Central memory CD8-positive, alpha-beta T cell (primary cell): ENCODE results near the gene FGF8.

Source experiments
- ATAC-seq: fragments of 150-1000 bp; cut with Tn5 transposase; replicated peaks from 2 replicates; pipeline ENCODE4 v1.10.0; 2022; ENCODE audit warnings: mild to moderate bottlenecking, moderate FRiP score, moderate number of reproducible peaks; ENCODE audit not compliant: poor library complexity, severe bottlenecking; ENCODE audit errors: extremely low read depth
- DNase-seq, 2 donors: peaks; one replicate each; pipeline ENCODE4 v3.0.0; 2021; ENCODE audit warnings: low spot score in 2 of 2
- H3K27ac Mint-ChIP-seq: one replicate; pipeline ENCODE4 v1.8.0; 2022; ENCODE audit warnings: low read depth, mild to moderate bottlenecking, moderate library complexity, mixed read lengths
- H3K27me3 Mint-ChIP-seq: one replicate; pipeline ENCODE4 v1.8.0; 2022; ENCODE audit warnings: mixed read lengths
- H3K36me3 Mint-ChIP-seq: one replicate; pipeline ENCODE4 v1.8.0; 2022; ENCODE audit warnings: mild to moderate bottlenecking, moderate library complexity, mixed read lengths; ENCODE audit not compliant: insufficient read depth
- H3K4me1 Mint-ChIP-seq: one replicate; pipeline ENCODE4 v1.8.0; 2022; ENCODE audit warnings: mixed read lengths
- H3K4me3 Mint-ChIP-seq: one replicate; pipeline ENCODE4 v1.8.0; 2022; ENCODE audit warnings: mild to moderate bottlenecking, moderate library complexity, mixed read lengths
- H3K9me3 Mint-ChIP-seq: one replicate; pipeline ENCODE4 v1.8.0; 2022; ENCODE audit warnings: mixed read lengths

The FGF8 gene

GRCh38 chr10:101759309-101760247, 16.3 kb downstream of the FGF8 start:
- Mint-ChIP-seq H3K27me3 (peaks cover 21% of the 10 kb centered on the region), H3K36me3 (no peaks in the 10 kb centered on the region), H3K27ac (no peak overlapping the region), H3K4me3 (no peak overlapping the region), H3K9me3 (no peaks in the 10 kb centered on the region), H3K4me1 (no peaks in the 10 kb centered on the region)
- DNase-seq: no peak
- no peak for ATAC-seq

DNA sequence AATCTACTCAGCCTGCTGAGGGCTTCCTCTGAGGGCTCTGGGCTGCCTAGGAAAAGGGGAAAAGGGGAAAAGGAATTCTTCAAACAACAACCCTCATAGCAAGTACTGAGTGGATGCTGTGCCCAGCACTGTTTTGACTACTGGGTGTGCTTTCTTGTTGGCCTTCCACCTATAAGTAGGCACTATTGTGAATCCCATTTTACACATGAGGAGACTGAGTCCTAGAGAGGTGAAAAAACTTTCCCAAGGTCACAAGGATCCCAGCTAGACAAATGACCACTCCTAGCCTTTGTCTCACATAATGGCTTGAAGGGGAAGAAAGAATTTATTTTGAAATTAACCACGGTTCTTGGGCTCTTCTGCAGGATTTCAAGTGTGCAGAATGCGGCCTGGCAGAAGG, 17.1 kb downstream of the FGF8 start:
- peaks cover 28% of the 10 kb centered on the region for H3K27me3 Mint-ChIP-seq
- no peak for ATAC-seq
- no peak overlapping the region for H3K27ac Mint-ChIP-seq
- no peak for DNase-seq
- no peaks in the 10 kb centered on the region for H3K36me3 Mint-ChIP-seq
- no peak overlapping the region for H3K4me3 Mint-ChIP-seq
- H3K9me3 Mint-ChIP-seq: no peaks in the 10 kb centered on the region
- no peaks in the 10 kb centered on the region for H3K4me1 Mint-ChIP-seq

DNA sequence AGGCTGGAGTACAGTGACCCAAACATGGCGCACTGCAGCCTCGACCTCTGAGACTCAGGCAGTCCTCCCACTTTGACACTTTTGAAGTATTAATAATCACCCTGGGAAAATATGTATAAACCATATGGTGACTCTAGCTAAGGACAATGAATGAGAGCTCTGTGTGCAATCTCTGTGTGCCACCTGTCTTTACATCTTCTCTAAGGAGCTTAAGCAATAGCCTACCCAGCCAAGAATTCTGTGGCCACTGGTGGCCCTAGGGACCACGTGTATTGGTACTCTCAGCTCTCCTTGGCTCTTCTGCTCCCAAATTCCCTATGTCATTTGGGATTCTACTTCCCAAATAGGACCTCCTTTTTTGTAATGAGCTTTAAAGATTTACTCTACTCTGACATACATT, 23.7 kb downstream of the FGF8 start:
- H3K36me3 Mint-ChIP-seq: peaks cover 1% of the 10 kb centered on the region

DNA sequence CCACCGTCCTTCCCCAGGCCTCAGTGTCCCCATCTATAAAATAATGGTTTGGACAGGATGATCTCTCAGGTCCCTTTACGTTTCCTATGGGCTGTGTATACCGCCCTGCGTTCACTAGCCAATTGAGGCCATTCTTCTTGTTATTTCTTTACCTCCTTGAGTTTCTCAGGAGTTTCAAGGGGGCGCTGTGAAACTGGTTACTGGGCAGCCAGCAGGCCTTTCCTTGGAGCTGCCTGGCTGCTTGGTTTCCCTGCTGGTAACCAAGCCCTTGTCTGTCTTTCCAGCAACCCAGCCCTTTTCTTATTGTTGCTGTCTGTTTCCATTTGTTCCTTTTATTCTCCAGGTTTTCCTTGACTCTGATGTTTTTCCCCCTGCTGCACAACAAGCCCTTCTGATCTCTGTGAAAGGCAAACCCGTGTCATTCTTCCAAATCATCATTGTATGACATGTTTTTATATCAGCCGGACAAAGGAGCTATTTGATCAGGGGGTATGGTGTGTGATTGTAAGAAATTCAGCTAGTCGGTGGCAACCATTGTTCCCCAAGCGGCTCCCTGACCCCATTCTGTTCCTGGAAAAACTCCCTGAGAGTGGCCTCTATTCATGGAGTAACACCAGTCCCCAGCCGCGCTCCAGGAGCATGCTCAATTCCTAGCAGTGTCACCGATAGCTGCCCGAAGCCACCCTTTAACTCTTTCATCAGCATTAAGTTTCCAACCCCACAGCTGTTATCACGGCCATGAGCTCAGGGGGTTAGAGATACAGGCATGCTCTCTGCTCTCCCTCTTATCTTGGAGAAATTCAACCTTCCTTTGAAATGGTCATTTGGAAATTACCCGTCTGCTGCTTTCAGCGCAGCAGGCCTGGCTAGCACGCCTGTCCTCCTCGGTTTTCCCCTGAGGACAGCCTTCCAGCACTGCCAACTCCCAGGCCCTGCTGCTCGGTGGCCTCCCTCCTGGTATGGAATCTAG, 26.6 kb downstream of the FGF8 start:
- Mint-ChIP-seq H3K9me3 (no peaks in the 10 kb centered on the region), H3K27me3 (peaks cover 35% of the 10 kb centered on the region), H3K27ac (no peak overlapping the region), H3K4me1 (no peaks in the 10 kb centered on the region), H3K36me3 (peaks cover 1% of the 10 kb centered on the region), H3K4me3 (no peak overlapping the region)
- no peak for ATAC-seq
- no peak for DNase-seq

More for the DNA sequence above, 23.7 kb downstream of the FGF8 start:
- H3K27me3 Mint-ChIP-seq: peaks cover 36% of the 10 kb centered on the region
- no peak overlapping the region for H3K27ac Mint-ChIP-seq
- no peak for DNase-seq
- H3K9me3 Mint-ChIP-seq: no peaks in the 10 kb centered on the region
- H3K4me3 Mint-ChIP-seq: no peak overlapping the region
- ATAC-seq: no peak
- H3K4me1 Mint-ChIP-seq: no peaks in the 10 kb centered on the region

GRCh38 chr10:101748496-101748895, 27.4 kb downstream of the FGF8 start:
- Mint-ChIP-seq H3K9me3 (no peaks in the 10 kb centered on the region), H3K4me1 (no peaks in the 10 kb centered on the region), H3K27ac (no peak overlapping the region), H3K4me3 (no peak overlapping the region), H3K27me3 (peaks cover 26% of the 10 kb centered on the region), H3K36me3 (peaks cover 1% of the 10 kb centered on the region)
- no peak for DNase-seq
- ATAC-seq: no peak

DNA sequence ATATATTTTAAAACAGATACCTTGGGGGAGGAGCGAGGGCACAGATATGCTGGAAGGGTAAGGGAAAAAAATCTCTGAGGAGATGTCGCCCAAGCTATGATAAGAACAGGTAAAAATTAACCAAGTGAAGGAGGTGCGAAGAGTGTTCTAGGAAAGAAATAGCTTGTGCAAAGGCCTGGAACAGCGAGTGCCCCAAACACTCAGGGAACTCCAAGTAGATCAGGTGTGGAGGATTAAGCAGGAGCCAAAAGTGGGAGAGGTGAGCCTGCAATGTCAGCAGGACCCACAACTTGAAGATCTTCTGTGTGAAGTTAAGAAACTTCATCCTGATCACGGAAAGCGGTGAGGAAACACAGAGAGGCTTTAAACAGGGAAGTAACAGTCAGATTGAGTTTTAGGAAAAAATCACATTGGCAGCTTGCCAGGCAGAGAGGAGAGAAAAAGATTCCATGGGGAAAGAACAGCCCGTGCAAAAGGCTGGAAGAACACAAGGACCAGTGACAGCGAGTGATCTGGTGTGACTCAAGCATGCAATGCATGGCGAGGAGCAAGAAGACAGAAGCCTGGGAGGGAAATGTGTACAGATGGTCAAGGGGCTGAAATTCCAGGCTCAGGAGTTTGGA, 30.7 kb downstream of the FGF8 start:
- Mint-ChIP-seq H3K27ac (no peak overlapping the region), H3K4me3 (no peak overlapping the region), H3K9me3 (no peaks in the 10 kb centered on the region), H3K27me3 (peaks cover 27% of the 10 kb centered on the region), H3K4me1 (no peaks in the 10 kb centered on the region), H3K36me3 (no peaks in the 10 kb centered on the region)
- ATAC-seq (no peak), DNase-seq (no peak)

DNA sequence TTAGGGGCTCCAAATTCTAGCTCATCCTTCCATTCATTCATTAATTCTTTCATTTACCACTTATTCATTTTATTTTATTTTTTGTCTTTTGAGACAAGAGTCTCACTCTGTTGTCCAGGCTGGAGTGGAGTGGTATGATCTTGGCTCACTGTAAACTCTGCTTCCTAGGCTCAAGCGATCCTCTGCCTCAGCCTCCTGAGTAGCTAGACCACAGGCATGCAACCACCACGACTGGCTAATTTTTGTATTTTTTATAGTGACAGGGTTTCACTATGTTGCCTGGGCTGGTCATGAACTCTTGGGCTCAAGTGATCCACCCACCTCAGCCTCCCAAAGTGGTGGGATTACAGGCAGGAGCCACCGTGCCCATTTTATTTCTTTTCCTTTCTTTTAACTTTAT, 31.6 kb downstream of the FGF8 start:
- Mint-ChIP-seq H3K4me3 (no peak overlapping the region), H3K4me1 (no peaks in the 10 kb centered on the region), H3K36me3 (no peaks in the 10 kb centered on the region), H3K9me3 (no peaks in the 10 kb centered on the region), H3K27me3 (peaks cover 36% of the 10 kb centered on the region), H3K27ac (no peak overlapping the region)
- DNase-seq (no peak), ATAC-seq (no peak)

- Mint-ChIP-seq H3K27ac (no peak overlapping the region), H3K27me3 (peaks cover 38% of the 10 kb centered on the region), H3K4me1 (no peaks in the 10 kb centered on the region), H3K9me3 (no peaks in the 10 kb centered on the region), H3K4me3 (no peak overlapping the region), H3K36me3 (no peaks in the 10 kb centered on the region)
- ATAC-seq: no peak
- no peak for DNase-seq
These were observed 34.0 kb downstream of the FGF8 start for GRCh38 chr10:101741938-101742337.

DNA sequence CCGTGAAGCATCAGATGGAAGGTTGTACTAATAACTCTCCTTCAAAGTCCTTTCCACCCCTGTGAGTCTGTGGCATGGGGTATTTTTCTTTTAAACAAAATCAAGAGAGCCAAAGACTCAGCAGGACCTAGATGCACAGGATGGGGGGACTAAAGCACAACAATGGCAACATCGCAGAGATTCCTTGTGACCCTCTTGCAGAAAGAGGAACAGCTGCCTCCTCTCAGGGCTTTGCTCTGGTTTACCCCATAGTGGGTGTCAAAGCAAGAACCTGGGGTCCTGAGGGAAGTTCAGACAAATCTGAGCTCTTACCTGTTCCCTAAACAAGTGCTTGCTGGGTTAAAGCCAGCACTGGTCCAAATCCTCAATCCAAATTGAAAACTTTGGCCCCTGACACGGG, 39.2 kb downstream of the FGF8 start:
- no peaks in the 10 kb centered on the region for H3K9me3 Mint-ChIP-seq
- no peak overlapping the region for H3K4me3 Mint-ChIP-seq
- no peaks in the 10 kb centered on the region for H3K36me3 Mint-ChIP-seq
- ATAC-seq: no peak
- no peaks in the 10 kb centered on the region for H3K4me1 Mint-ChIP-seq
- DNase-seq: no peak
- H3K27me3 Mint-ChIP-seq: peaks cover 54% of the 10 kb centered on the region
- H3K27ac Mint-ChIP-seq: no peak overlapping the region

- Mint-ChIP-seq H3K36me3 (no peaks in the 10 kb centered on the region), H3K4me3 (no peak overlapping the region), H3K4me1 (no peaks in the 10 kb centered on the region), H3K27ac (no peak overlapping the region), H3K27me3 (peaks cover 44% of the 10 kb centered on the region), H3K9me3 (no peaks in the 10 kb centered on the region)
- no peak for ATAC-seq
- no peak for DNase-seq
These were observed 43.8 kb downstream of the FGF8 start for GRCh38 chr10:101732096-101732495.

GRCh38 chr10:101726115-101726387, 49.9 kb downstream of the FGF8 start:
- H3K9me3 Mint-ChIP-seq: no peaks in the 10 kb centered on the region
- peaks cover 1% of the 10 kb centered on the region for H3K36me3 Mint-ChIP-seq
- DNase-seq (no peak), ATAC-seq (no peak)
- H3K4me1 Mint-ChIP-seq: no peaks in the 10 kb centered on the region
- H3K27ac Mint-ChIP-seq: no peak overlapping the region
- no peak overlapping the region for H3K4me3 Mint-ChIP-seq
- H3K27me3 Mint-ChIP-seq: peaks cover 28% of the 10 kb centered on the region

DNA sequence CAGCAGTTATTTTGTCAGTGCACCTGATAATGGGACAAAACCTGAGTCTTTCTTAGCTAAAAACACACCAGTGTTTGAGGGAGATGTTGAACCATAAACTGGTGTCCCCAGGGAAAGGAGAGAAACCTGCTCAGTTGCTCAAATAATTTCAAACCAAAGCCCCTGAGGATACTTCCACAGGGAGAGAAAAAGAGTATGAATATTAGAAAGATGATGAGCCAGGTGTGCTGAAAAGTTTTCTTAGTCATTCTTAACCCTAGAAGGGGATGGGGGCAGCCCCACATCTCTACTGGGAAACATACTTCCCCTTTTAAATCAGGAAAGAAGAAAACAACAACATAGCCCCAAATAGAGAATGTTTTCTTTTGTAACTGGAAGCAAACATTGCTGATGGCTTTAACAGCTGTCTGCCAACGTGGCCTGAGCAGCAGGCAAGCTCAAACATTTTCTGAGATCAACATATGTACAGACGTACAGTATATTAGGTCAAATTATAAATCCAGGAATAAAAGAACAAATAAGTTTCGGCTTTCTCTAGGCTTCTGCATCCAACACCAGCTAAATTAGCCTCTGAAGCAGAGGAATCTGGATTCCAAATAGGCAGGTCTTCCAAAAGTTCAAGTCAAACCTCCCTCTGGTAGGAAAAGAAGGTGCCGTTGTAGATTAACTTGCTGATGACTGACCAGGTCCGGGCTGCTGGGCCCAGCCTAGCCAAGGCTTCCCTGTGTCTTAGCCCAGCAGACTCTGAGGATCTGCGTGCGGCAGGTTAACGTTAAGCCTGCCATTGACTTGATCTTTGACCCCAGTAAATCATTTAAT, 50.4 kb downstream of the FGF8 start:
- H3K36me3 Mint-ChIP-seq: peaks cover 1% of the 10 kb centered on the region
- DNase-seq (no peak), ATAC-seq (no peak)
- no peaks in the 10 kb centered on the region for H3K9me3 Mint-ChIP-seq
- no peak overlapping the region for H3K27ac Mint-ChIP-seq
- no peaks in the 10 kb centered on the region for H3K4me1 Mint-ChIP-seq
- peaks cover 31% of the 10 kb centered on the region for H3K27me3 Mint-ChIP-seq
- no peak overlapping the region for H3K4me3 Mint-ChIP-seq
